Calu3 (cell line): ENCODE measurements around the gene SMAD9. TPM values are rescaled to one million over a fixed set of nuclear protein-coding genes. Genes with fewer than 3 reads are reported as not detected.
A peak's percentile ranks its signal among the peaks of the same experiment; 100 is the strongest.

Experiments used
- BruUV-seq: library from RNA; stranded (reverse); fragments of 400-500 nt; replicated peaks from 2 replicates; lab custom pipeline; 2021; lab: Mats Ljungman, UMichigan
- CTCF ChIA-PET: fragments of 300-600 bp; sonication (Branson Sonifier 250); formaldehyde crosslinking; loops from one replicate; lab custom pipeline; 2022; ENCODE audit warnings: antibody characterized with exemption; lab: Charles Lee
- DNase-seq: peaks from one replicate; pipeline ENCODE4 v3.0.0; 2022
- H3K27ac Mint-ChIP-seq: one replicate; pipeline ENCODE4 v1.8.0; 2022; ENCODE audit warnings: mixed read lengths; ENCODE audit not compliant: unreplicated experiment
- H3K27me3 Mint-ChIP-seq: one replicate; pipeline ENCODE4 v1.8.0; 2022; ENCODE audit warnings: mixed read lengths; ENCODE audit not compliant: unreplicated experiment
- H3K36me3 Mint-ChIP-seq: one replicate; pipeline ENCODE4 v1.8.0; 2022; ENCODE audit warnings: mild to moderate bottlenecking, moderate library complexity, mixed read lengths; ENCODE audit not compliant: insufficient read depth, unreplicated experiment
- H3K4me1 Mint-ChIP-seq: one replicate; pipeline ENCODE4 v1.8.0; 2022; ENCODE audit warnings: mild to moderate bottlenecking, low read depth, mixed read lengths; ENCODE audit not compliant: unreplicated experiment
- H3K4me3 Mint-ChIP-seq: one replicate; pipeline ENCODE4 v1.8.0; 2022; ENCODE audit warnings: mild to moderate bottlenecking, low read depth, moderate library complexity, mixed read lengths; ENCODE audit not compliant: unreplicated experiment
- H3K9me3 Mint-ChIP-seq: one replicate; pipeline ENCODE4 v1.8.0; 2022; ENCODE audit warnings: low read depth, mixed read lengths; ENCODE audit not compliant: unreplicated experiment
- CTCF ChIP-seq: fragments of 200-600 bp; IDR thresholded peaks from one replicate; pipeline ENCODE4 v1.8.0; 2022; ENCODE audit warnings: antibody characterized with exemption; ENCODE audit not compliant: unreplicated experiment
- intact Hi-C: fragments of 100-400 bp; cut with micrococcal nuclease; formaldehyde crosslinking; loops from one replicate; pipeline ENCODE4 v1.10.0; 2022; ENCODE audit not compliant: unreplicated experiment
- total RNA-seq: library from RNA; stranded (reverse); gene quantifications from 2 replicates; pipeline ENCODE4 v1.2.3, GENCODE V29; 2022

SMAD9 gene
- total RNA-seq, 1 experiment from 2014 or later, result 1.8 TPM

GRCh38 chr13:36858290-36858689 is 61.7 kb downstream of the SMAD9 start:
- TF ChIP-seq CTCF, result peak; percentile 38
- H3K9me3 Mint-ChIP-seq, result no peaks in the 10 kb centered on the region
- H3K27ac Mint-ChIP-seq, result no peak overlapping the region
- no peaks in the 10 kb centered on the region for H3K36me3 Mint-ChIP-seq
- no peaks in the 10 kb centered on the region for H3K4me1 Mint-ChIP-seq
- no peaks in the 10 kb centered on the region for H3K27me3 Mint-ChIP-seq
- H3K4me3 Mint-ChIP-seq, result no peak overlapping the region
- intact Hi-C loops, result loop anchor here (1.0 to 5.0 kb wide), 3 partner anchors 109 to 211 kb away; no protein-coding TSS in a partner anchor
- no peak for DNase-seq
- CTCF ChIA-PET, result interaction anchor here (0.7 to 1.4 kb wide), 2 partner anchors 122 to 124 kb away, joined by 3 to 11 read pairs; no protein-coding TSS in a partner anchor
- no TSS peak for BruUV-seq

- BruUV-seq, result no TSS peak
- CTCF ChIA-PET, result no interaction called here
Measured at GRCh38 chr13:36857253-36857652, 62.8 kb downstream of the SMAD9 start.

GRCh38 chr13:36850790-36851438 is 69.1 kb downstream of the SMAD9 start:
- CTCF ChIA-PET, result no interaction called here
- TF ChIP-seq CTCF, result no peak
- Mint-ChIP-seq H3K36me3 (no peaks in the 10 kb centered on the region), H3K27me3 (no peaks in the 10 kb centered on the region), H3K4me1 (peaks cover 8% of the 10 kb centered on the region), H3K9me3 (no peaks in the 10 kb centered on the region), H3K4me3 (no peak overlapping the region), H3K27ac (peak overlapping the region; percentile 24)
- intact Hi-C loops, result no loop called here
- BruUV-seq, result no TSS peak
- DNase-seq, result peak; percentile 17

More at GRCh38 chr13:36857253-36857652, 62.8 kb downstream of the SMAD9 start:
- H3K9me3 Mint-ChIP-seq, result no peaks in the 10 kb centered on the region
- no peaks in the 10 kb centered on the region for H3K27me3 Mint-ChIP-seq
- H3K4me1 Mint-ChIP-seq, result no peaks in the 10 kb centered on the region
- no peak overlapping the region for H3K4me3 Mint-ChIP-seq
- no peak for TF ChIP-seq CTCF
- intact Hi-C loops, result loop anchor here (5.0 kb wide), 1 partner anchor 110 kb away; no protein-coding TSS in a partner anchor
- H3K27ac Mint-ChIP-seq, result no peak overlapping the region
- DNase-seq, result no peak
- H3K36me3 Mint-ChIP-seq, result no peaks in the 10 kb centered on the region

GRCh38 chr13:36848199-36848982 is 71.6 kb downstream of the SMAD9 start:
- H3K4me3 Mint-ChIP-seq, result no peak overlapping the region
- CTCF ChIA-PET, result interaction anchor here (1.1 kb wide), 1 partner anchor 22 kb away, joined by 3 read pairs; no protein-coding TSS in a partner anchor
- intact Hi-C loops, result loop anchor here (10.0 kb wide), 1 partner anchor 284 kb away; no protein-coding TSS in a partner anchor

More at GRCh38 chr13:36848199-36848982, 71.6 kb downstream of the SMAD9 start:
- TF ChIP-seq CTCF, result peak; percentile 23
- no peaks in the 10 kb centered on the region for H3K27me3 Mint-ChIP-seq
- H3K36me3 Mint-ChIP-seq, result no peaks in the 10 kb centered on the region
- BruUV-seq, result no TSS peak
- peaks cover 8% of the 10 kb centered on the region for H3K4me1 Mint-ChIP-seq
- no peak overlapping the region for H3K27ac Mint-ChIP-seq
- no peaks in the 10 kb centered on the region for H3K9me3 Mint-ChIP-seq
- DNase-seq, result peak; percentile 3
